Pancreas (tissue), 10 donors: Measurements from ENCODE around the gene NR5A2. TPM values are rescaled to one million over a fixed set of nuclear protein-coding genes. Genes with fewer than 3 reads are reported as not detected.

Source experiments
- ATAC-seq, 4 donors: fragments of 200-7000 bp; cut with Tn5 transposase; one replicate each; pipeline versions ENCODE4 v1.8.0 to v1.9.1; 2020; ENCODE audit warnings: mild to moderate bottlenecking in 4 of 4, moderate library complexity in 4 of 4
- DNase-seq, 6 donors: peaks; one replicate each; pipeline ENCODE4 v3.0.0-alpha.2; 2020
- FAIRE-seq: peaks from 2 replicates; lab custom pipeline; 2012; peaks lifted over from hg19 to GRCh38; lab: Jason Lieb, UNC
- H3K27ac ChIP-seq, 4 donors: fragments of 200-600 bp; sonication (generic); 1 replicate in 3 of 4; 2 replicates in 1 of 4; pipeline versions ENCODE4 v1.5.0 to v1.8.0; 2020
- H3K27me3 ChIP-seq, 4 donors: fragments of 200-600 bp; one replicate each; pipeline ENCODE4 v1.8.0; 2021
- H3K36me3 ChIP-seq, 3 donors: fragments of 200-600 bp; sonication (generic) in 1 of 3; one replicate each; pipeline versions ENCODE4 v1.5.0 to v1.8.0; 2020 to 2021
- H3K4me1 ChIP-seq, 3 donors: fragments of 200-600 bp; one replicate each; pipeline ENCODE4 v1.8.0; 2021
- H3K4me3 ChIP-seq, 4 donors: fragments of 200-600 bp; sonication (generic) in 2 of 4; one replicate each; pipeline versions ENCODE4 v1.5.0 to v1.8.0; 2020 to 2021
- H3K9me3 ChIP-seq, 4 donors: fragments of 200-600 bp; one replicate each; pipeline ENCODE4 v1.8.0; 2021
- WGBS, 2 donors: extraction: QIAGEN DNeasy Blood & Tissue Kit; methylation state at CpG; one replicate each; pipeline ENCODE4 v1.1.7; 2013; 5-methylcytosine and 5-hydroxymethylcytosine counted together
- intact Hi-C, 3 donors: fragments of 100-400 bp; cut with DNase I; formaldehyde crosslinking; loops; one replicate each; pipeline versions ENCODE4 v1.11.1 to v1.14.2; 2022
- polyA plus RNA-seq, 2 donors: library from polyadenylated mRNA; stranded (reverse); fragments of 200-250 nt; gene quantifications; one replicate each; pipeline ENCODE4 v1.2.3, GENCODE V29; 2013
- total RNA-seq, 6 donors: library from RNA; stranded (reverse); fragmentation: NEBNext Ultra II Directional in 4 of 6; extraction: Animal tissue kit (Norgen Biotek cat#: 25700) in 4 of 6; gene quantifications; one replicate each; pipeline versions ENCODE4 v1.2.1 to v1.2.4, GENCODE V29; 2021 to 2023
- TF ChIP-seq, protein P1 (sequence below), 4 donors: fragments of 200-600 bp; sonication (generic) in 3 of 4; IDR thresholded peaks; one replicate each; pipeline versions ENCODE4 v1.5.0 to v1.8.0; 2021; ENCODE audit warnings: antibody characterized with exemption in 4 of 4
- donor health status: healthy with polysubstance abuse.
- donor health status: DM: no; HTN: no; CAD: no; lungs with moderate emphysema.
- donor health status: DM: no; HTN: no; CAD: no.
- donor health status: control.
- donor health status: control.
- donor health status: Bipolar disorder and iron deficiency.
- donor health status: DM: yes; HTN: yes; CAD: no.
- donor health status: DM: no; HTN: no; CAD: no.
- donor health status: DM: no; HTN: no; CAD: no.
- donor health status: DM: yes; HTN: yes; CAD: no.

The NR5A2 gene
- total and polyA plus RNA-seq, 8 donors: 28.3 to 114 (median 82.5) TPM

DNA sequence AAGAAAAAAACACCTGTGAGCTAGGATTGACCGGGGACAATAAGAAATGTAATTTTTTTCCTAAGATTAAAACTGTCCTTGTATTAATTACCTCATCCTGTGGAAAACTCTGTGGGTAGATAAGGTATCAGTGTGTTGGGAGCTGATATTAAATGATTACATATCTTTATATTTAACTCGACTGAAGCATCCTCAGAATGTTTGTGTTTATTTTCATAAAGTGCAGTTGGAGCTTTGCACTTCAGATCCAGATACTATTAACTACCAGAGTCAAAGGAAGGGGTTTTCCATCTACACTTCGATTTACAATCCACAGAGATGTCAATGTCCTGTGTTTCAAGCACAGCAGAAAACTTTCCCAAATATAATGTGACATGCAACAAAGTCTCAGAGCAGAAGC lies 164.5 kb downstream of the NR5A2 start:
- Histone ChIP-seq H3K4me1 (no peaks in the 10 kb centered on the region), H3K4me3 (no peak overlapping the region), H3K9me3 (no peaks in the 10 kb centered on the region), H3K27ac (no peak overlapping the region), H3K27me3 (no peaks in the 10 kb centered on the region), H3K36me3 (no peaks in the 10 kb centered on the region)
- intact Hi-C loops: no loop called here
- no peak for FAIRE-seq
- no peak for ATAC-seq
- DNase-seq: no peak
- TF ChIP-seq, protein P1, sequence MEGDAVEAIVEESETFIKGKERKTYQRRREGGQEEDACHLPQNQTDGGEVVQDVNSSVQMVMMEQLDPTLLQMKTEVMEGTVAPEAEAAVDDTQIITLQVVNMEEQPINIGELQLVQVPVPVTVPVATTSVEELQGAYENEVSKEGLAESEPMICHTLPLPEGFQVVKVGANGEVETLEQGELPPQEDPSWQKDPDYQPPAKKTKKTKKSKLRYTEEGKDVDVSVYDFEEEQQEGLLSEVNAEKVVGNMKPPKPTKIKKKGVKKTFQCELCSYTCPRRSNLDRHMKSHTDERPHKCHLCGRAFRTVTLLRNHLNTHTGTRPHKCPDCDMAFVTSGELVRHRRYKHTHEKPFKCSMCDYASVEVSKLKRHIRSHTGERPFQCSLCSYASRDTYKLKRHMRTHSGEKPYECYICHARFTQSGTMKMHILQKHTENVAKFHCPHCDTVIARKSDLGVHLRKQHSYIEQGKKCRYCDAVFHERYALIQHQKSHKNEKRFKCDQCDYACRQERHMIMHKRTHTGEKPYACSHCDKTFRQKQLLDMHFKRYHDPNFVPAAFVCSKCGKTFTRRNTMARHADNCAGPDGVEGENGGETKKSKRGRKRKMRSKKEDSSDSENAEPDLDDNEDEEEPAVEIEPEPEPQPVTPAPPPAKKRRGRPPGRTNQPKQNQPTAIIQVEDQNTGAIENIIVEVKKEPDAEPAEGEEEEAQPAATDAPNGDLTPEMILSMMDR (IDR thresholded peaks at IDR 0.05): no peak
- WGBS, 2 donors: 62 to 67% methylated on average over 3 of the region's 3 CpGs

DNA sequence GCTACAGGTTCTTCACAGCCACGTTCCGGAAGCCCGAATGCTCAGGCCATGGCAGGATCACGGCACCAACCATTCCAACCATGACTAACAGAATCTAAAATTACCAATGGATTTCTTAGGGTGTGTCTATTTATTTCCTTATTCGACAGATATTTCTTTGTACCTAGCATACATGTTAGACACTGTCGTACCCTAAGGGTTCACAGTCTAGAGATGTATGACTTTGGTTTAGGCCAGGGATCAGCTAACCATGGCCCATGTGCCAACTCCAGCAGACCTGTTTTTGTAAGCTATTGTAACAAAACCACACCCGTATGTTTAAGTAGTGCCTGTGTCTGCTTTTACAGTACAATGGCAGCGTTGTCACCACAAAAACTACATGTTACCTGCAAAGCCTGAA lies 167.0 kb downstream of the NR5A2 start:
- H3K4me1 ChIP-seq: no peaks in the 10 kb centered on the region
- no peak for FAIRE-seq
- no peak for ATAC-seq
- no peak overlapping the region for H3K4me3 ChIP-seq
- no peaks in the 10 kb centered on the region for H3K36me3 ChIP-seq
- H3K27ac ChIP-seq: no peak overlapping the region
- intact Hi-C loops: no loop called here
- TF ChIP-seq, protein P1 (IDR thresholded peaks at IDR 0.05): no peak
- DNase-seq: no peak
- WGBS, 2 donors: 91 to 94% methylated on average over 8 of the region's 8 CpGs
- H3K27me3 ChIP-seq: no peaks in the 10 kb centered on the region
- H3K9me3 ChIP-seq: no peaks in the 10 kb centered on the region

DNA sequence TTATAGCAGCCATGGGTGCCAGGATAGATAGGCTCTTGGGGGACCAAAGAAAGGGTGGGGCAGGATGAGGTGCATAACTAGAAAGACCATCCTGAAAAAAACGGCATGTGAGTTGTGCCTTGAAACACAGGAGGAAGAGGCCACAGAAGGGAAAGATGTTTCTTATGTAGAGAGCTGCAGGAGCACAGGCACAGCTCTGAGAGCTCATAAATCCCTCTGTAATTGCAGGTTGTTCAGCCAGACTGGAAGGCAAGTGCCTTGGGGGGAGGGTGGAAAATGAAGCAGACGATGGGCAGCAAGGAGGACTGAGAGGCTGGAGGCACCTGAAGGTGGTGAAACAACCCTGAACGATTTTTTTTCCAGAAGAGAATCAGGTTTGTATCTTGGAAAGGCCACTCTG lies 170.7 kb downstream of the NR5A2 start:
- no peaks in the 10 kb centered on the region for H3K9me3 ChIP-seq
- TF ChIP-seq, protein P1 (IDR thresholded peaks at IDR 0.05): no peak
- no peaks in the 10 kb centered on the region for H3K27me3 ChIP-seq
- H3K4me1 ChIP-seq: no peaks in the 10 kb centered on the region
- DNase-seq (no peak), ATAC-seq (no peak), FAIRE-seq (no peak)
- H3K36me3 ChIP-seq: no peaks in the 10 kb centered on the region
- H3K4me3 ChIP-seq: no peak overlapping the region
- 60 to 62% methylated on average over 3 of the region's 3 CpGs for WGBS, 2 donors
- intact Hi-C loops: no loop called here
- no peak overlapping the region for H3K27ac ChIP-seq

DNA sequence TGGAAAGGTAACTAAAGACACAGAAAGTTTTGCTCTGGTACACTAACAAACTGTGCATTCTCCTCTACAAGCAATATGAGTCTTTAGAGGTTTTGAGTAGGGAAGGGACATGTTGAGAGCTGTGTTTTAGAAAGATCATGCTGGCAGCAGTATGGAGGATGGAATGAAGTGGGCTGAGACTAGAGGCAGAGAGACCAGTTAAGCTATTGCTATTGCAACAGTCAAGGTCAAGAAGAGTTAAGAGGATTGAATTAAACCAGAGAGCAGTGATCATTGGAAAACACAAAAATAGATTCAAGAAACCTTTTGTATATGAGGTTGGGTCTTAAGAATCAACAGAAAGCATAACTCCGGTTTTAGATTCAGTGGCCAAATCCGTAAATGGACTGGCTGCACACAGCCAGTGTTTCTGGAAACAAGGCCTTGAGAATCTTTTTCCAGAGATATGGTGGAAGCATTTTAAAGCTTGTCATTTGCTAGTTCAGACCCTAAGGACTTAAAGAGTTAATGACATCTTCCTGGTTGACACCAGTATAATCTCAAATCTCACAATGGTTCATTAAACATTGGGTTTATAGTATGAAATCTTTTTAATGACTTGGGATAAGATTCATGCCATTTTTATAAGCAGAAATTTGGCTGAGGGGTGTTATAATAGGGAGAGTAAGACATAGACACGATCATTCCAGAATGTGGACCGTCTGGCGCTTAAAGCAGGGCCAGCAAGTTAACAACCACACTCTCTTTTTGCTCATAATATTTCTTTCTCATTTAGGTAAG lies 177.9 kb downstream of the NR5A2 start:
- H3K9me3 ChIP-seq: no peaks in the 10 kb centered on the region
- FAIRE-seq (no peak), DNase-seq (no peak), ATAC-seq (no peak)
- TF ChIP-seq, protein P1 (IDR thresholded peaks at IDR 0.05): no peak
- 91 to 94% methylated on average over 5 of the region's 5 CpGs for WGBS, 2 donors
- H3K27ac ChIP-seq: no peak overlapping the region
- no peaks in the 10 kb centered on the region for H3K4me1 ChIP-seq
- H3K27me3 ChIP-seq: no peaks in the 10 kb centered on the region
- intact Hi-C loops: no loop called here
- no peaks in the 10 kb centered on the region for H3K36me3 ChIP-seq
- H3K4me3 ChIP-seq: no peak overlapping the region

DNA sequence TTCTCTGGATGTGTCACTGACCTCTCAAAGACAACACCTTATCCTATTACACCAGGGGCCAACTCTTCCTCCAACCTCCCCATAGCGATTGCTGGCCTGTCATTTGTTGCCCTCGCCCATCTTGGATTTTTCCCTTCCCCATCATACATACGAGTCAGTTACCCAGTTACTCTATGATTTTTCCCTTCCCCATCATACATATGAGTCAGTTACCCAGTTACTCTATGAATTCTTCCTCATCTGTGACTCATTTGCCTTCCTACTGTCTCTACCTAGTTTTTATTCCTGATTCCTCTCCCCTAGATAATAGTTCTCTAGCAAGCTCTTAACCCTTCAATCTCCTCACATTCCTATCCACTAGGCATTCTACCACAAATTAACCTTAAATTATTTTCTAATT lies 178.8 kb downstream of the NR5A2 start:
- DNase-seq (no peak), ATAC-seq (no peak), FAIRE-seq (no peak)
- no peaks in the 10 kb centered on the region for H3K27me3 ChIP-seq
- TF ChIP-seq, protein P1 (IDR thresholded peaks at IDR 0.05): no peak
- no peak overlapping the region for H3K4me3 ChIP-seq
- 90 to 98% methylated on average over 3 of the region's 3 CpGs for WGBS, 2 donors
- H3K4me1 ChIP-seq: no peaks in the 10 kb centered on the region
- no peaks in the 10 kb centered on the region for H3K36me3 ChIP-seq
- no peak overlapping the region for H3K27ac ChIP-seq
- H3K9me3 ChIP-seq: no peaks in the 10 kb centered on the region
- intact Hi-C loops: no loop called here
